Measurements from ENCODE around the gene EYA4.

- no peak for TF ChIP-seq EZH2 (IDR thresholded peaks at IDR 0.05; ENCODE audit: borderline replicate concordance, low read depth, low read length, severe bottlenecking)
- no peak for TF ChIP-seq MYC (IDR thresholded peaks at IDR 0.05; ENCODE audit: low read depth, low read length)
- TF ChIP-seq, protein P1, sequence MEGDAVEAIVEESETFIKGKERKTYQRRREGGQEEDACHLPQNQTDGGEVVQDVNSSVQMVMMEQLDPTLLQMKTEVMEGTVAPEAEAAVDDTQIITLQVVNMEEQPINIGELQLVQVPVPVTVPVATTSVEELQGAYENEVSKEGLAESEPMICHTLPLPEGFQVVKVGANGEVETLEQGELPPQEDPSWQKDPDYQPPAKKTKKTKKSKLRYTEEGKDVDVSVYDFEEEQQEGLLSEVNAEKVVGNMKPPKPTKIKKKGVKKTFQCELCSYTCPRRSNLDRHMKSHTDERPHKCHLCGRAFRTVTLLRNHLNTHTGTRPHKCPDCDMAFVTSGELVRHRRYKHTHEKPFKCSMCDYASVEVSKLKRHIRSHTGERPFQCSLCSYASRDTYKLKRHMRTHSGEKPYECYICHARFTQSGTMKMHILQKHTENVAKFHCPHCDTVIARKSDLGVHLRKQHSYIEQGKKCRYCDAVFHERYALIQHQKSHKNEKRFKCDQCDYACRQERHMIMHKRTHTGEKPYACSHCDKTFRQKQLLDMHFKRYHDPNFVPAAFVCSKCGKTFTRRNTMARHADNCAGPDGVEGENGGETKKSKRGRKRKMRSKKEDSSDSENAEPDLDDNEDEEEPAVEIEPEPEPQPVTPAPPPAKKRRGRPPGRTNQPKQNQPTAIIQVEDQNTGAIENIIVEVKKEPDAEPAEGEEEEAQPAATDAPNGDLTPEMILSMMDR (IDR thresholded peaks at IDR 0.05; ENCODE audit: extremely low read depth in 1 of 2, insufficient read depth in 1 of 2, low read depth in 1 of 2, low read length in 2 of 2), result no peak
Observed at GRCh38 chr6:133550026-133550425, 308.9 kb downstream of the EYA4 start.
